ENCODE data around the gene OVOL2.
"Not testable (repeated sequence)": the region's sequence is repeated elsewhere in the genome, so short reads cannot be mapped to it uniquely, and the experiment has no call there.

OVOL2 gene

DNA sequence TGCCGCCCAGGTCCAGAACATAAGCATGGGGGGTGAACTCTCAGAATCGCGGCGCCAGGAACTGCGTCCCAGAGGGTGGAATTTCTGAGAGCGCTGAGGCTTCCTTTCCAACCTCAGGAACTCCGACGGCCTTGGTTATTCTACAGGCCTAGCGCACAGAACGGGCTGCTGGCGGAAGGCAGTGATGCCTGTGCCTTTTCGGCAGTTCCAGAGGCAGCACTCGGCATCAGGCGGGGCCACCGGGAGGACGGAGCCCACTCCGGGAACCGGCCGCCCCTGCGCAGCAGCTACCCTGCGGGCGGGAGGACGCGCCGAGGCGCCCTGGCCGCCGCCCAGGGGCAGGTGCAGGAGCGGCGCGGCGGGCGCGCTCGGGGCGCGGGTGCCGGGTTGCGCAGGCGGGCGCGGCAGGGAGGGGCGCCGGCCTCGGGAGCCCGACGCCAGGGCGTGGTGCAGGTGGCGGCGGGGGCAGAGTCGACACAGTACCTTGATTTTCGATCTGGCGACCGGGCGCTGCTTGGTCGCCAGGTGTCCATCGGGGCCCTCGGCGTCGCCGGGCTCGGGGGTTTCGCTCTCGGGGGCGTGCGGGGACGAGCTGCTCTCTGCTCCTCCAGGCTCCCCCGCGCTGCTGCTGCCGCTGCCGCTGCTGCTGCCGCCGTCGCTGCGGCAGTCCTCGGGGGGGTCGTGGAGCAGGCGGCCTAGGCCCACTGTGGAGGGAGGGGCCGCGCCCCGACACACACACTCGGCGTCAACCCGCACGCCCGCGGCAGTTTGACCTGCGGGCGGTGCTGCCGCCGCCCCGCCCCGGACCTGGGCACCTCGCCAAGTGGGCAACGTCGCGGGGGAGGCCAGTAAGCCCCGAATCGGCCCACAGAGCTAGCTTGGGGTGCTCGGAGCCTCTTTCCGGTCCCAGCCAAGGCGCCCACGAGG lies 1.3 kb downstream of the OVOL2 start:
- peak; percentile 41 for DNase-seq

DNA sequence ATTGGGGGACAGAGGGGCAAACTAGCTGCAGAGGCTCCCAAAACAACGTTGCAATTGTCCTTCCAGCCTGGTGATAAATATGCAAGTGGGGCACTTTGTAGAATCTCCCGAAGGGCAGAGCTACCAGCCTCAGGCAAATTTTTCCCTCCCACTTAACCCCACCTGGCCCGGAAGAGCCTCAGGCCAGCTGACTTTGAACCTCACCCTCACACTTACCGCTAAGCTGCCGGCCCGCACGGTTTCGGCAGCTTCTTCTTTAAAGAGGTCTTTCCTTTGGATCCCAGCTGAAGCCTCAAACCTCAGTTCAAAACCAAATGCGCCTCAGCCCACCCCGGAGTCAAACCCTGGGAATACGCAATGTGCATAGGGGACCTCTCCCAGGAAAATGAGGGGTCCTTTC lies 2.5 kb downstream of the OVOL2 start:
- peak; percentile 65 for DNase-seq

DNA sequence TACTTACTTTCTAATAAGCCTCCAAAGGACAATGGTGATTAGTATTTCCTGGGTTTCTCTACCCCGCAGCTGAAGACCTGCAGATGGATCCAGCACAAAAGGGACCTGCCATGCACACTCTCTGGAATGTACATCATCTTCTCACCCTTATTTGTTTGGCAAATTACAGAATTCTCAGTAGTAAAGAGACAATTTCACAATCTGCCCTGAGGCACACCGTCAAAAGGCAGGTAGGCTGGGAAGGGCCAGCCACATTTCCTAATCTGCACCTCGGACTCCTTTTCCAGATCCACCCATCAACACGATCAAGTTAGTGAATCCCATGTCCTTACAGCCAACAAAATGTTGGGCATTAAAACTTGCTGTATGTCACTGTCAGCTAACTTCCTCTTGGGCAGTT lies 4.9 kb downstream of the OVOL2 start:
- no peak for DNase-seq

DNA sequence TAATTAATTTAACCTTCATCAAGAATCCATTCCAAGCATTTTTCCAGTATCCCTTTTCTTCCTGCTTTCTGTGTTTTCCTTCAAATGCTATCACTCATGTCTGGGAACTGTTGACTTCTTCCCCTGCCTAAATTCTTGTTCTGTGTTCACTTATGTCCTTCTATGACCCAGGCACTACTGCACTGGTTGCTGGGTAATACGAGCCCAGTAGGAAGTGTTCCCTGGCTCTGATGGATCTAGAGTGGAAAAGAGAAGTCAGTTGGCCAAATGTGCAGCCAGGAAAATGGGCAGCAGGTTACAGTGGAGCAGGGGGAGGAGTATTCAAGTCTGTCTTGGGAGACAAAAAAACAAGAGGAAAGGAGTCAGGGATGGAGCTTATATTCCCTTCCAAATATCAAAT lies 7.1 kb downstream of the OVOL2 start:
- no peak for DNase-seq

DNA sequence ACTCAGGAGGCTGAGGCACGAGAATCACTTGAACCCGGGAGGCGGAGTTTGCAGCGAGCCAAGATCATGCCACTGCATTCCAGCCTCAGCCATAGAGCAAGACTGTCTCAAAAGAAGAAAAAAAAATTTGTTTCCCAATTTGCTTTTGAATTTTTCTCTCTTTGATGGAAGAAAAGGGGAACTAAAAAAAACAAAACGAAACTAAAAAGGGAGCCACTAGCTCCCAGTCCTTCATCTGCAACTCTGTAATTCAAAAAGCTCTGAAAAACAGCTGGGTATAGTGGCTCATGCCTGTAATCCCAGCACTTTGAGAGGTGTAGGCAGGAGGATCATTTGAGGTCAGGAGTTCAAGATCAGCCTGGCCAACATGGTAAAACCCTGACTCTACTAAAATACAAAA lies 9.5 kb downstream of the OVOL2 start:
- no peak for DNase-seq

DNA sequence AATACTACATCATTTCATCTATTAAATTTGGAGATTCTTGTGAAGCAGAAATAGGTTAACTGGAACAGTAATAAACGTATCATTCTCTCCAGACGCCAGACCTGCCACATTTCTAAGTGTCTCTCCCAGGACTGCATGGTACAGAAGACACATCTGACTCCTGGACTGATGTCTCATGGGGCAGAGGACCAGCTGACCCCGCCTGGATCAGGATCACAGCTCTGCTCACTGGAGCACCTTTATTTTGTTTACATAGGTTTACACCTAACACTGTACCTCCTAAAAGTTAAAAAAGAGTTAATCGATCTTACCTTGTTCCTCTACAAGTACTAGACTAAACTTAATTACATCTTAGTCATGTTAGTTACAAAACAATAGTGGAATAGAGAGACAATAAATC lies 11.2 kb downstream of the OVOL2 start:
- no peak for DNase-seq

DNA sequence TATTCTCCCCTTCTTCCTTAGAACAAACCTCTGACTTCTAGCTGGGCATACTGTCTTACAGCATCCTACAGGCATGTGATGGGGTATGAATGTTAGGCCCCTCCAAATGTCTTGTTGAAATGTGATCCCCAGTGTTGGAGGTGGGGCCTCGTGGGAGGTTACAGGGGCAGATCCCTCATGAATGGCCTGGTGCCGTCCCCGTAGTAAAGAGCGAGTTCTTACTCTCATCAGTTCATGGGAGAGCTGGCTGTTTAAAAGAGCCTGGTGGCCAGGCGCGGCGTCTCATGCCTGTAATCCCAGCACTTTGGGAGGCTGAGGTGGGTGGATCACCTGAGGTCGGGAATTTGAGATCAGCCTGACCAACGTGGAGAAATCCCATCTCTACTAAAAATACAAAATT lies 15.5 kb downstream of the OVOL2 start:
- no peak for DNase-seq

DNA sequence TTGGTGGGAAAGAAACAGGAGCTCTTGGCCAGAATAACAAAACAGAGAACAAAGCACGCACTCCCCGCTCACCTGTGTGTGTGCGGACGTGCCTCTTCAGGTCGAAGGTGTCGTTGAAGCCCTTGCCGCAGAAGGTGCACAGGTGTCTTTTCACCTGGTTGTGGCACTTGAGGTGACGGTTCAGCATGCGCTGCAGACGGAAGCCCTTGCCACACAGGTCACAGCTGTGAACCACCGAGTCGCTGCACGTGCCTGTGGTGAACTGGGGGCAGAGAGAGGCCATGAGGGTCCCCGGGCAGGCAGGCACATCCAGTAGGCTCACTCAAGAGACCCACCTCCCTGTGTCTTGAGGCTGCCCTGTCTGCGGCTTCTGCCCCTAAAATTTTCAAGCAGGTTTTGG lies 16.3 kb downstream of the OVOL2 start:
- no peak for DNase-seq

DNA sequence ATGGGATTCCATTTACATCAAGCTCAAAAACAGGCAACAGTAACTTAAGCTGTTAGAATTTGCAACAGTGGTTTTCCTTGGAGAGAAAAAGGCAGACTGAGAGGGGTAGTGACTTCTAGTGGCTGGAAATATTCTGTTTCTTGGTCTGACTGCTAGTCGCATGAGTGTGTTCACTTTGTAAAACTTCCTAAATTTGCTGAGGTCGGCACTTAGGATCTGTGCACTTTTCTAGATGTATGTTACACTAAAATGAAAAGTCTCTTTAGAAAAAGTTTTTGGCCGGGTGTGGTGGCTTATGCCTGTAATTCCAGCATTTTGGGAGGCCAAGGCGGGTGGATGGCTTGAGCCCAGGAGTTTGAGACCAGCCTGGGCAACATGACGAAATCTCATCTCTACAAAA lies 18.7 kb downstream of the OVOL2 start:
- DNase-seq, result no peak

DNA sequence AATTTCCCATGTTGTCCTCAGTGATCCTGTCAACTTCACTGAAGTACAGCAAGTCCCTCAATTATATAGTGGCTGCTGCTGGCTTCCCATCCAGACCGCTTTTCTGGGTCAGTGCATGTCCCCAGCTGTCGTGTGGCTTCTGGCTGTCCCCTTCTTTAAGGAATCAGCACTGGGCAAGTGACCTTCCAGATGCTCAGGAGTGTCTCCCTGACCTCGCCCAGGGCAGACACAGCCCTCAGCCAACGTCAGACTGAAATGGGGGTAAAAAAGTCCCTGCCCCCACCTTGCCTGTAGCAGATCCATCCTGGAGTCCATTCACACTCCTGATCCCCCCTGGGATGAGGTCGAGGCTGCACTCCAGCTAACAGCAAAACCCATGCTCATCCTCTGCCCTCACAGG lies 23.7 kb downstream of the OVOL2 start:
- DNase-seq, result no peak

DNA sequence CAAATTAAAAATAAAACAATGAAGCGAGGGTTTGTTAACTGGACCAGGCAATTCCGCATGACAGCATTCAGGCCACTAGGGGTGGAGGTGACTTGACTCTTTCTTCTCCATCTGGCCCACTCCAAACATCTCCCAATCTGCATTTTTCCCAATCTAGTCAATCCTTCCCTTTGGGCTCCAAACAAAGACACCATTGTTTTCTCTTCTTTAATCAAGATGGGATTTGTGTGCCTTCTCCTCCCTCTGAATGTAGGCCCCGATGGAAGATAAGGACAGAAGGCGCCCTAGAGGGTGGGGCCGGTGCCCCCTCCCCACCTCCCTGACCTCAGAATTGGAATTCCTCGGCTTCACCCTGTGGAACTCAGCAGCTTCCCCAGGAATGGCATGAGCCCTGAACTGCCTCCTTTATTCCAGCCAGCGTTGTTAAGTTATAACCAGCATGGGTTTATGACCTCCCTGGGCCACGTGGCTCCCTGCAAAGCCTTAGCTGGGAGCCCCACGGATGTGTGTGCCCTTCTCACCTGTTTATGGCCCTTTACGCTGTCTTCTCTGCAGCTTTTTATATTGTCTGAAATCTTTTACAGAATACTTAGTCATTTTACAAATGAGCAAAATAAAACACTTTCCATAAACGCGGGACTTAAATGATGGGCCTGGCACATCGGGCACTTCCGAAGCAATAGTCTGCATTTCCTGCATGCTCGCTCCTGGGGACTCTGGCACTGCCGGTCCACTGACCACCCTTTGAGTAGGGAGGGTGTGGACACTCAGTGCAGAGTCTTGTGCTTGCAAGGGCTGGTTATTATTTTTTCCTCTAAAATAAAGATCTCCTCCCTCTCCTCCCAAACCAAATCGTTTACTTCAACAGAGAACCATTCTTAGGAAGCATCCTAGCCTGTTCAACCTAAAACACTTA lies 24.5 kb downstream of the OVOL2 start:
- peak; percentile 5 for DNase-seq

DNA sequence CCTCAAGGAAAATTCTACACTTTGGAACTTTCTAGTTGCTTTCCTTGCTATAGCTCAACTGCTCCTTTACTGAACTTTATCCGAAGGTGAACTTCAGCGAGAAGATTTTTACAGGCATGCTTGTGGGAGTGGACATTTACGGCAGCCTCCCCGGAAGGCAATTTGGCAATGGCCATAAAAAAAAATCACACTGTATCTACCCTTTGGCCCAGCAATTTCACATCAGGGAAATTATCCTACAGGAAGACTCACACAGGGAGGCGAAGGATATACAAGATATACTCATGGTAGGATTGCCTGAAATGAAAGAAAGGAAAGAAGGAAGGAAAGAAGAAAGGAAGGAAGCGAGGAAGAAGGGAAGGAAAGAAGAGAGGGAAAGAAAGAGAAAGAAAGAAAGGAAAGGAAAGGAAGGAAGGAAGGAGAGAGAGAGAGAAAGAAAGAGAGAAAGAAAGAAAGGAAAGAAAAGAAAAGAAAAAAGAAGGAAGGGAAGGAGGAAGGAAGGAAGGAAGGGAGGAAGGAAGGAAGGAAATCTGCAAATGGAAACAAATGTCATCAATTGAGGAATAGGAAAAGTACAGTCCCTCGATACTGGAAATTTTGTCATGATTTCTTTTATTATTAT lies 25.7 kb downstream of the OVOL2 start:
- no peak for DNase-seq

DNA sequence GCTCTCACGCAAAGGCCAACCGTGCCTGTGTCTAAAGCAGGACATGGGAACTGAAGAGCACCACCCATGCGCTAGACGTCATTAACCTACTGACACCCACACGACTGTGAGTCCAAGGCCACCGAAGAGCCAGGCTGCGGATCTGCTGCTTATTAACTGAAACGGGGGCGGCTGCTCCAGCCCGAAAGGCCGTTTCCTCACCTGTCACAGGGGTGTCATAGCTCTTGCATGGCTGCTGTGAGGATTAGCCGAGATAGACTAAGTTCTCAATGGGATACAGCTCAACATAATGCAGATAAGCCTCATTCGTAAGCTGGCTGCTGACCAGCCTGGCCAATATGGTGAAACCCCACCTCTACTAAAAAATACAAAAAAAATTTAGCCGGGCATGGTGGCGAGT lies 26.7 kb downstream of the OVOL2 start:
- DNase-seq, result peak; percentile 36

DNA sequence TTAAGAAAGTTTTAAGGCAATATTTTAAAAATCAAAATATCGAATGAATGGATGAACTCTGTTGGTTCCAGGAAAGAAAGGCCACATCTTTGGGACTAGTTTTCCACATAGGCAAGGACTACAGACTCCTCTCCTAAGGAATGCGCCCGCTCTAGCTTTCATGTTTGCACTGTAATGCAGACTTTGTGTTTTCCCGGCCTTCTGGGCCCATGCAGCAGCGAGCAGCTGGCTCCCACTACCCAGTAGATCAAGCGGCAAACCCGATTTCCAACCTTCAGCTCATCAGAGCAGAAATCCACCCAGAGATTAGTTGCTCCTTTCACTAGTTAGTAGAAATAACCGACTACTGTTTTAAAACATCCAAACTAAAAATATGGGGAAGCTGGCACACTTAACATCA lies 27.7 kb downstream of the OVOL2 start:
- no peak for DNase-seq

DNA sequence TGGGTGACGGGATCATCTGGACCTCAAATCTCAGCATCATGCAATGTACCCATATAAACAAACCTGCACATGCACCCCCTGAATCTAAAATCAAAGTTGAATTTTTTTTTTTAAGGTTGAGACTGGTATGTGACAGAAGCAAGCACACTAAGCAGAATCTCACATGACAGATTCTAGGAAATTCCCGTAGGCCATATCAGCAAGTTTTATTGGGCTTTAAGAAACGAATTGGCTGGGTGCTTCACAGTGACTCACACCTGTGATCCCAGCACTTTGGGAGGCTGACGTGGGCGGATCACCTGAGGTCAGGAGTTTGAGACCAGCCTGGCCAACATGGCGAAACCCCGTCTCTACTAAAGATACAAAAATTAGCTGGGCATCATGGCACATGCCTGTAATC lies 30.7 kb downstream of the OVOL2 start:
- DNase-seq, result not testable (repeated sequence)

DNA sequence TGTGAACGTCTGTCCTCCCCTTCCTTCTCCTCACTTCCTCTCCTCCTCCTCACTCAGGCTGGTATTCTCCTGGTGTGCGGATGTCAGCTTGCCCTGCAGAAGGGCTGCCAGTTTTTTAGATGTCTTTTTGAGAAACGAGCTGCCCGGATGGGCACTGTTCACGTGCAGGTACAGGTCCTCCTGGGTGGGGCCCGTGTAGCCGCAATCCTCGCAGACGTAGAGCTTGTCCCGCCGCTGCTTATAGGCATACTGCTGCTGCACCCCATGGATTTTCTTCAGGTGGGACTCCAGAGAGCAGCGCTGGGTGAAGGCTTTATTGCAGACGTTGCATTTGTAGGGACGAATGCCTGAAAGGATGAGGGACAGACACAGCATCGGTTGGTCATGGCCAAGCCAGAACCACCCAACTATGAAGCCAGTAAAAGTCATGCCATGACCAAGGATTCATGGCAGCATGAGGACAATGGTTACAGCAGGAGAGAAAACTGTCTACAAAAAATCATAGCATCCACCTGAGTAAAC lies 33.0 kb downstream of the OVOL2 start:
- no peak for DNase-seq

DNA sequence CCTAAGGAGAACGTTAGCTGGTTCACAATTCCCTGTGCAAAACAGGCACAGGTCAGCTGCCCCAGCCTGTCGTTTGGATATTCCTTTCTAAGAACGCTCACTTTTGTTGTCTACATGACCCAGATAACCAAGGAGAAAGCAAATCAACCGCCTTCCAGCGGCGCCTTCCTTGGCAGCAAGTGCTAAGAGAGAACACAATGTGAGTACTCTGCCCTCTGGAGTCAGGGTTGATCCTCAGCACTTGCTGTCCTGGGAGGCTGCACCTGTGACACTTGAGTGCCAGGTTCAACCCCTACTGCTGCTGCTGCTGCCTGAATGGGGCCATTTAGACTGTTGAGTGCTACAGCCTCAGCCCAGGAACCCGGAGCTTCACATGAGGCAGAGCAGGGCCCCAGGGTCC lies 36.8 kb downstream of the OVOL2 start:
- DNase-seq, result no peak

DNA sequence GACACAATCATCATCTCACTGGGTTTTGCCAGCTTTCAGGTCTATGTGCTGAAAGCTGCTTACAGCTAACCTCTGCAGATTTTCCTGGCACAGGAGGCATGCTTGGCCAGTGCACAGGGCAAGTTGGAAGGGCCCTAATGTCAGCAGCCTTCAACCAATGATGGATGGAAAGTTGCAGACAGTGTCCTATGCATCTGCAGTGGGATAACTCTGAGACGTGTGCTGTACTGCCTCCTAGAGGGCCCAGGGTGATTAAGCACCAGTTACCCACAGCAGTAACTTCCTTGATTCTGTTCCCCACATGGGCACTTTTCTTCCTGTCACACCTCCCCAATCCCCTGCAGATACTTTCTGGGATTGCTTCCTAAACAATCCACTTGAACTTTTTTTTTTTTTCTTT lies 38.6 kb downstream of the OVOL2 start:
- peak; percentile 45 for DNase-seq

DNA sequence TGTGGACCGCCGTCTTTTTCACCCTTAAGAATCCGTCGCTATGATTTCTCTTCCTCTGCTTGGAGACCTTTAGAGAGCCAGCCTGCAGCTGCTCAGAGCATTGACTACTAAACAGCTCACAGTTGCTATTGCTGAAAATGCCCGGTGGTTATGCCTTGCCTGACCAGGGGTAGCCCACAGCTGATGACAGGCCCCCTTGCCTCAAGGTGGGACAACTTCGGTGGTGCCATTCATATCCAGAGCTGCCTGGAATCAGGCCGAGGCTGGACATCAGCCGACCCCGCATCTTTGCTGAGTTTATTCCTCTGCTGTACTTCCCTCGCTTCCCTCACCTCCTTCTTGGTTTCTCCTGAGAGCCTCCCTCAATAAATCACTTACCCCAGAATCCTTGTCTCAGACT lies 39.6 kb downstream of the OVOL2 start:
- DNase-seq, result no peak

DNA sequence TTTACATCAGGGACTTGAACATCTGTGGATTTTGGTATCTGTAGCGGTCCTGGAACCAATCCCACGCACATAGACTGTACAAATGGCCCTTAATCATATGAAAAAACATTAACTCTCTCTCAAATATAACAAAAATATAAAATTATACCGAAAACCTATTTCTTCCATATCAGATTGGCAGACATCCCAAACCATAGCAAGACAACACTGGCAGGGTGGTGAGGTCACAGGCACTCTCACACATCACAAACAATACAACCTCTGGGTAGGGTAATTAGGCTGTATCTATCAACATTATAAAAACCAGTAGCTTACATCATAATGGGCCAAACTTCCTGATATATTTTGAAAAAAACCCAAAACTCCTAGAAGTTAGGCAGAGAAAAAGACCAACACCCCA lies 40.9 kb downstream of the OVOL2 start:
- no peak for DNase-seq

DNA sequence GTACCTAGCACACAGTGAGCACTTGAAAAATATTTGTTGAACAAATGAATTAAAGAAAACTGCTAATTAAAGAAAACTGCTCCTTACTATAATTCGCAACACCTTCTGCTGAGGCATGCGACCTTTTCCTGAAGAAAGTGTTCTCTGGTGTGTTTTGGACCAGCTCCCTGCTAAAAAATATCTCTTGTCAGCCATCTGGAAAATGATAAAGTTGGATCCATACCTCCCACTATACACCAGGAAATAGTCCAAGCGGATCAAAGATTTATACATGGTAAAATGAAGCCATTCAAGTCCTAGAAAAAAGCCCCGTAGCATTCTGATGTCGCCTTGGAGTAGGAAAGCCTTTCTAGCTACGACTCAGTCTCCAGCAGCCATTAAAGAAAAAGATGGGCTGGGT lies 43.3 kb downstream of the OVOL2 start:
- DNase-seq, result no peak

DNA sequence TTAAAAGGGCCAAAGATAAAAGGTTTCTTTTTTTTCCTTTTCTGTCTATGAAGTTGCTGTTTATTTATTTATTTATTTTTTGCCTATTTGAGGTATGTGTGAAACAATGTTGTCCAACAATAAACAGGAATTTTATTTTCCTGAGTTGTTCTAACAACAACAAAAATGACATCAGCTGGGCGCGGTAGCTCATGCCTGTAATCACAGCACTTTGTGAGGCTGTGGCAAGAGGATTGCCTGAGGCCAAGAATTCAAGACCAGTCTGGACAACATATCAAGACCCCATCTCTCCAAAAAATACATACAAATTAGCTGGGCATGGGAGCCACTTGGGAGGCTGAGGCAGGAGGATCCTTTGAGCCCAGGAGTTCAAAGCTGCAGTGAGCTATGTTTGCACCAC lies 44.8 kb downstream of the OVOL2 start:
- DNase-seq, result no peak

DNA sequence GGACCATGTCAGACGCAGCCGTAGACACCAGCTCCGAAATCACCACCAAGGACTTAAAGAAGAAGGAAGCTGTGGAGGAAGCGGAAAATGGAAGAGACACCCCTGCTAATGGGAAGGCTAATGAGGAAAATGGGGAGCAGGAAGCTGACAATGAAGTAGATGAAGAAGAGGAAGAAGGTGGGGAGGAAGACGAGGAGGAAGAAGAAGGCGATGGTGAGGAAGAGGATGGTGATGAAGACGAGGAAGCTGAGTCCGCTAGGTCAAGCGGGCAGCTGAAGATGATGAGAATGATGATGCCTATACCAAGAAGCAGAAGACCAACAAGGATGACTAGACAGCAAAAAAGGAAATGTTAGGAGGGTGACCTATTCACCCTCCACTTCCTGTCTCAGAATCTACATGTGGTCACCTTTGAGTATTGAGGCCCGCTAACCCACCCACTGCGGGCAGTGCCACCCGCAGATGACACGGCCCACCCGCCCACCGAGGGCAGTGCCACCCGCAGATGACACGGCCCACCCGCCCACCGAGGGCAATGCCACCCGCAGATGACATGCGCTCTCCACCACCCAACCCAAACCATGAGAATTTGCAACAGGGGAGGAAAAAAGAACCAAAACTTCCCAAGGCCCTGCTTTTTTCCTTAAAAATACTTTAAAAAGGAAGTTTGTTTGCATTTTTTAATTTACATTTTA lies 45.6 kb downstream of the OVOL2 start:
- no peak for DNase-seq

All from NCI-H82 (cell line).